NCI-H446 (cell line): ENCODE measurements around the gene JAML.

Source experiments
- DNase-seq, 2 experiments: peaks; one replicate each; lab custom pipeline; 2025; lab: John Stamatoyannopoulos, UW

Gene JAML

GRCh38 chr11:118167906-118168305, 56.9 kb downstream of the JAML start:
- DNase-seq, result no peak

- DNase-seq, result no peak
Observed at GRCh38 chr11:118167253-118167652, 57.6 kb downstream of the JAML start.

DNA sequence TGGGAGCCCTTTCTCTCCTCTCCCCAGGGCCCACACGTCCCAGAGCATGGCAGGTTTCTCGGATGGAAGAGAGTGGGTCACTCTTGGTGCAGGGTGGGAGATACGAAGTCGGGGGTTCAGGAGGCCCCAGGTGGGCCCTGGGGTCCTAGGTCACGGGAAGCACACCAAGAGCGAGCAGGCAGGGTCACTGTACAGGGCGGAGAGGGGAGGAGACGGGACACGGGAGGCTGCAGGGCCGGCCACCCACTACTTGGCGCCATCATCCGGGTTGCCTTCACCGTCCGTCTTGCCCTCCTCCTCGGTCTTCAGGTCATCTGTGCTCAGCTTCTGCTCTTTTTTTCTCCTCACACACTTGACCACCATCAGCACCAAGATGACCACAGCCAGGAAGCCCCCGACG, 58.2 kb downstream of the JAML start:
- DNase-seq, result no peak

GRCh38 chr11:118164885-118165284, 59.9 kb downstream of the JAML start:
- DNase-seq, result no peak

GRCh38 chr11:118163494-118163893, 61.3 kb downstream of the JAML start:
- DNase-seq, result no peak

DNA sequence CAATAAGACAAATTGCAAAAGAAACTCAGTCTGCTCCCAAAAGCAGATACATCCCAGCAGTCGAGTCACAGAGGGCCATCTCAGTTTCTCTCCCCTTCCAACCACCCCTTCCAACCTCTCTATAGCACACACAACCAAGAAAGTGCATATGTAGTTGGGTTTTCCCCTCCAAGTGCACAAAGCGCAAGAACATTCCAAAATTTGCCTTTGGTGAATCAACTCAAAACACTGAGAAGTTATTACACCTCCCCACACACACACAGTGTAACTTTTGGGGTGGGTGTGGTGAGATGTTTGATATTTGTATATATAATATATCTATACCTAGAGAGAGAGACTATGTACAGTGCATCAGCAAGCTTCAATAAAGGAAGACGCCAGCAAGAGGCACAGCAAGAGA, 62.0 kb downstream of the JAML start:
- DNase-seq, result no peak

DNA sequence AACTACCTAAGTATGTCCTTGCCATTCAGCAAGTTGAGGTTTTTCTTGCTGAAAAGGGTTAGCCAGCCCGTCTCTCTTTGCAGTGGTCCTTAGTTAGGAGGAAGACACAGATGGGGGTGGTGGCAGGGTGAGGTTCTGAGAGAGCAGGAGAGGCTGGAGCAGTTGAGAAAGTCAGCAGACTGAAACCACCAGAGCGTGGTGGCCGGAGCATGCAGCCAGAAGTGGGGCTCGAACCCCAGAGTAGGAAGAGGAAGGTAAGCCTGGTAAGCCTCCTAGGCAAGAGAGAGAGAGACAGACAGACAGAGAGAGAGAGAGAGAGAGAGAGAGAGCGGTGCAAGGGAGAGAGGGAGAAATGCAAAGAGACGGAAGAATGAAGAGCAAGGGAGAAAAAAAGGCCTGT, 63.0 kb downstream of the JAML start:
- DNase-seq, result no peak

DNA sequence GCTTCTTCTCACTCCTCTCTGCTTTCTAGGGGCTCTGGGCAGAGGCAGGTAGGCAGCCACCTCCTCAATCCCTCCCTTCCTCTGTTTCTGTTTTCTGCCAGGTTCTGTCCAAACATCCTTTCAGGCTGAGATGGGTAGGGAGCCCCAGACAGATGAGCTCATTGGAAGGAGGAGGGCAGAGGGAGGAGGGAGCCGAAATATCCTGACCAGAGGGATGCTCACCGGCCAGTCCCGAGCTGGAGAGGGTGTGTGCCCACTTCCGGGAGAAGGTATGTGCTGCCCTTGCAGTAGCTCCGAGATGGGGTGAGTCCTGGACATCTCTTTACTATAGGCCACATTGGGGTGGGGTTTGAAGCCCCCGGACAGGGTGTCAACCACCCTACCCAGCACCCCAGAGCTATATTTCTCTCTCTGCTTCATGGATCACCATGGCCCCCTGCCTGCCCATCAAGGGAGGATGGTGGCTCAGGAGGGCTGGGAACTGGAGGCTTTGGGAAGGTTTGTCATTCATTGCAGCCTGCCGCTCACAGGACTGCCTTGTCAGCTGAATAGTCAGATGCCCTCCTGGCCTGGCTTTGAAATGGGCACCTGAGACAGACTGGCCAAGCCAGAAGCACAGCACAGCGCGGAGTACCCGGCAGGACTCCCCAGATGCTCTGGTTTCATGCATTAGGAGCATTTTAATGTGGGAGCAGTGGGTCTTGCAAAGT, 67.5 kb downstream of the JAML start:
- DNase-seq, result no peak

GRCh38 chr11:118156531-118157185, 68.2 kb downstream of the JAML start:
- DNase-seq, result no peak

DNA sequence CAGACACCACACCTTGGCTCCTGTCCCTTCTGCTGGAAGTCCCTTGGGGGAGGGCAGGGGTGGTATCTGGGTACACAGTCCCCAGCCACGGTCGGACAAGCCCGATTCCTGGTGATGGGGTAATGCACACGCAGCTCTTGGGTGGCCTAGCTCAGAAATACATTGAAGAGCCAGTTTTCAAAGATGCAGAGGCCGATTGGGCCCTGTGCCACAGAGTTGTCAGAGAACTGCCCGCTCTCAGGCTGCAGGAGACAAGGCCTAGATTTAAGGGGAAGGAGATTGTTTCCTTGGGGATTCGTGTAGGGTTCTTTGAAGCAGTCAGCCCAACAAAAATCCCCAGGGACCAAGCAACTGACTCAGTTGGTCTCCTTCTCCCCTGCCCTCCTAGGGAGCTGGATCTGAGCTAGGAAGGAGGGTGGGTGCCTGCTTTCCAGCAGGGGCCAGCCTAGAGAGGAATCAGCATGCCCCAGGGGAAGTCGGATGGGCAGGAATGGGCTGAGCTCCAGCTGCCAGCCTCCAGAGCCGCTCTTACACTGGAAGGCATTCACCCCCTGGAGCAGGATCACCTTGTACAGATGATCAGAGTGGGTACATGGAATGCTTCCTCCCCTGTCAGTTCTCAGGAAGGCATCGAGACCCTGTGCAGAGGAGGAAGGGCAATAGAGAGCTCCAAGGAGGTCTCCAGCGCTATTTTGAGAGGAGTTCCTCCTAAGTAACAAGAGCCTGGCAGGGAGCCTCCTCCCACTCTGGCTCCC, 68.9 kb downstream of the JAML start:
- no peak for DNase-seq

DNA sequence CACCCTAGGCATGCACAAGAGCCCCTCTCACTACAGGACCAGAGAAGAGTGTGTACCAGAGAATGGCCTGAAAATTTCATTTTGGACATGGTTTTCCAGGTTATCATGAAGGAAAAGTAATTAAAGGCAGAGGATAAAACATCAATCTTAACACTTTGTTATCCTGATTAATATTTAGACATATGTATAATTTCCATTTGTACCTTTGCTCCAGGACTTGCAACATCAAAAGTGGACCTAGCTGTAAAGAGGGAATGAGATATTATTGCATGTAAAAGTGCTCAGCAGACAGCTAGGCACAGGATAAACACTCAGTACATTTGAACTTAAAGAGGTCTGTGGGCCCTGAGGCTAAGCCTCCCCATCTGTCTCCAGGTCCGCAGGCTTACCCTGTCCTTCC, 70.2 kb downstream of the JAML start:
- DNase-seq, result no peak

GRCh38 chr11:118153976-118154375, 70.8 kb downstream of the JAML start:
- DNase-seq, result no peak

- no peak for DNase-seq
Observed at GRCh38 chr11:118153516-118153915, 71.3 kb downstream of the JAML start.

DNA sequence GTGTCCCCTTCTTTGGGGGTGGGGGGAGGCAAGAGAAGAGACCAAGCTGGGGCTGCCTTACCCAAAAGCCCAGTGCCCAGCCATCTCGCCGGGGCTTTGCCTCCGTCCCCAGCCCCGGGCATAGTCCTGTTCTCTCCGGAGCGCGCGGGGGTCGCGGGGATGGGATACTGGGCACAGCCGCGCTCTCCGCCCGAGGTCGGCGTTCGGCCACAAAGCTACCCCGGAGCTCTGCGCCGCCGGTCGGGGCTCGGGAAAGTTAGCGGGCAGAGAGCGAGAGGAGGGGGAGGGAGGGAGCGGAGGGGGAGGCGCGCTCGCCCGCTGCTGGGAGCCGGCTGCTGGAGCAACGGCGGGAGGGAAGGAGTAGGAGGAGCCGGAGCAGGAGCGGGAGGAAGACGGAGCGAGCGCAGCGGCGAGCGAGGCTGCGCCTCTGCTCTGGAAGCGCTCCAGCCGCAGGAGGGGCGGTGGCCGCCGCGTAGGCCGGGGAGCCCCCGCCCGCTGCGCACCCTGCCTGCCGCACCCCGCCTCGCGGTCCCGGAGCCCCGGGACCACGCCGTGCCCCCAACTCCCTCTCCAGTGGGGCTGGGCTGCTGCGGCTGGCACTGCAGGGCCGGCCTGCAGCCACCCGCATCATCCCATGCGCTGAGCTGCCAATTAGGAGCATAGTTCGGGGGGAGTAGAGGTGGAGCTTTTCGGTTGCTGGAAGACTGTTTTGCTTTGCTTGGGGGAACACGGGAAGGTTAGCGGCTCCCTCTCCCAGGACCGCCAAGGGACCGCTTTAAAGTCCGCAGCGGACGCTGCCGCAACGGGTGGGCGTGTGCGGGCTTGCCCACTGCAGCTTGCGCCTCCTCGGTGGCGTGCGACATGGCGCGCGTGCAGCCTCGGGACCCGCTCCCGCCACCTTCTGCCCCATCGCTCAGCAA, 72.0 kb downstream of the JAML start, which contains the start of gene SCN4B:
TSS of gene SCN4B (minus strand) at position 272 of the 920 bp plus-strand sequence. CDS start at position 122, 150 bp downstream.
- DNase-seq, result peak in 1 of 2 experiments; percentile 63

DNA sequence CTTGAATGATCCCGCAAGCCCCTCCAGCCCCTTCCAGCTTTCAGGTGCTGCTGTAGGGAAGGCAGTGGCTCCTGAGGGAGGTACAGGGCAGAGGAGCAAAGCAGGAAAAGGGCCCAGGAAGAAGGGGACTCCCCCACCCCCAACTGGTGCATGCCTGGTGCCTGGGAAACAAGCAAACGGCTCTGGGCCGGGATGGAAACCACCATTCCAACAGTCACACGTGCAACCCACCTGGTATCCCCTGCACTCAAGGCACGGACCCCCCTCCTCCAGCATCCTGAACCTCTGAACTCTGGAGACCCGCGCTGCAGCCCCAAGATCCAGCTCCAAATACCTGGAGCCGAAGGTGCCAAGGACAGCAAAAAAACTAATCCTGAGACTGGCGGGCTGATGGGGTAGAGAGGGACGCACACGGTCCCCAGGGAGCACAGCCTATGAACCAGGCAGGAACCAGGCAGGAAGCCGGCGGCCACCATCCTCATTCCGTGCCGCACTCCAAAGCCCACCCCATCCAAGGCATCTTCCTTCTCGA, 72.7 kb downstream of the JAML start:
- DNase-seq, result no peak

- DNase-seq, result no peak
Observed at GRCh38 chr11:118151431-118151830, 73.4 kb downstream of the JAML start.

GRCh38 chr11:118149493-118149892, 75.3 kb downstream of the JAML start:
- DNase-seq, result no peak

- no peak for DNase-seq
Observed at GRCh38 chr11:118148856-118149255, 76.0 kb downstream of the JAML start.

- no peak for DNase-seq
Observed at GRCh38 chr11:118148240-118148639, 76.6 kb downstream of the JAML start.

GRCh38 chr11:118147502-118147901, 77.3 kb downstream of the JAML start:
- DNase-seq, result no peak

GRCh38 chr11:118146554-118146953, 78.3 kb downstream of the JAML start:
- DNase-seq, result no peak
